Activated T-cell treated with anti-CD3 and anti-CD28 coated beads, Interleukin-2, amount 50 U/mL, for 72 hours (primary cell): ENCODE results near the gene MYH6. TPM values are rescaled to one million over a fixed set of nuclear protein-coding genes. Genes with fewer than 3 reads are reported as not detected.

Experiments
- ATAC-seq, 2 donors: fragments of 150-1000 bp; cut with Tn5 transposase; replicated peaks in 1 of 2; 2 replicates each; pipeline ENCODE4 v1.10.0; 2021; ENCODE audit warnings: moderate library complexity in 2 of 2, mild to moderate bottlenecking in 1 of 2
- DNase-seq, 2 donors: peaks; one replicate each; pipeline ENCODE4 v3.0.0; 2021 to 2022; ENCODE audit warnings: mixed read lengths in 1 of 2
- H3K27ac Mint-ChIP-seq: one replicate; pipeline ENCODE4 v1.8.0; 2022; ENCODE audit warnings: mild to moderate bottlenecking, moderate library complexity, mixed read lengths
- H3K27me3 Mint-ChIP-seq: one replicate; pipeline ENCODE4 v1.8.0; 2022; ENCODE audit warnings: low read depth, mixed read lengths
- H3K36me3 Mint-ChIP-seq, 2 donors: one replicate each; pipeline ENCODE4 v1.8.0; 2022; ENCODE audit warnings: mixed read lengths in 2 of 2, mild to moderate bottlenecking in 1 of 2; ENCODE audit not compliant: insufficient read depth in 2 of 2
- H3K4me1 Mint-ChIP-seq: one replicate; pipeline ENCODE4 v1.8.0; 2022; ENCODE audit warnings: low read depth, mixed read lengths
- H3K4me3 Mint-ChIP-seq, 2 donors: one replicate each; pipeline ENCODE4 v1.8.0; 2022; ENCODE audit warnings: mild to moderate bottlenecking in 2 of 2, mixed read lengths in 2 of 2, moderate library complexity in 2 of 2
- H3K9me3 Mint-ChIP-seq, 2 donors: one replicate each; pipeline ENCODE4 v1.8.0; 2022; ENCODE audit warnings: mixed read lengths in 2 of 2
- total RNA-seq, 2 donors: library from RNA; stranded (reverse); gene quantifications; one replicate each; pipeline ENCODE4 v1.2.3, GENCODE V29; 2022

MYH6 gene
- total RNA-seq, 2 donors from 2014 or later = 0.65 to 2.1 TPM

- Mint-ChIP-seq H3K27me3 (peaks cover 17% of the 10 kb centered on the region), H3K36me3 (no peaks in the 10 kb centered on the region), H3K9me3 (no peaks in the 10 kb centered on the region), H3K4me1 (peaks cover 8% of the 10 kb centered on the region), H3K4me3 (no peak overlapping the region), H3K27ac (no peak overlapping the region)
- no peak for ATAC-seq
- DNase-seq = no peak
Observed at GRCh38 chr14:23357261-23357660, 50.8 kb downstream of the MYH6 start.

GRCh38 chr14:23356662-23357061, 51.4 kb downstream of the MYH6 start:
- DNase-seq = no peak
- Mint-ChIP-seq H3K4me1 (peaks cover 8% of the 10 kb centered on the region), H3K4me3 (no peak overlapping the region), H3K27me3 (peaks cover 17% of the 10 kb centered on the region), H3K36me3 (no peaks in the 10 kb centered on the region), H3K9me3 (no peaks in the 10 kb centered on the region), H3K27ac (no peak overlapping the region)
- ATAC-seq = no peak

- Mint-ChIP-seq H3K9me3 (no peaks in the 10 kb centered on the region), H3K4me1 (peaks cover 8% of the 10 kb centered on the region), H3K4me3 (no peak overlapping the region), H3K27ac (no peak overlapping the region), H3K27me3 (peaks cover 23% of the 10 kb centered on the region), H3K36me3 (no peaks in the 10 kb centered on the region)
- ATAC-seq = no peak
- DNase-seq = no peak
Observed at GRCh38 chr14:23355871-23356435, 52.1 kb downstream of the MYH6 start.

- Mint-ChIP-seq H3K27ac (no peak overlapping the region), H3K9me3 (peaks cover 0 to 3% of the 10 kb centered on the region in 2 donors), H3K36me3 (no peaks in the 10 kb centered on the region), H3K4me3 (no peak overlapping the region), H3K4me1 (peaks cover 8% of the 10 kb centered on the region), H3K27me3 (peaks cover 28% of the 10 kb centered on the region)
- ATAC-seq (no peak), DNase-seq (no peak)
Observed at GRCh38 chr14:23354990-23355389, 53.1 kb downstream of the MYH6 start.

GRCh38 chr14:23353433-23353780, 54.7 kb downstream of the MYH6 start:
- DNase-seq (no peak), ATAC-seq (no peak)
- no peak overlapping the region for H3K27ac Mint-ChIP-seq
- H3K36me3 Mint-ChIP-seq = no peaks in the 10 kb centered on the region
- peak overlapping the region; percentile 79 to 81 for H3K4me3 Mint-ChIP-seq
- peaks cover 0 to 3% of the 10 kb centered on the region in 2 donors for H3K9me3 Mint-ChIP-seq
- H3K27me3 Mint-ChIP-seq = peaks cover 28% of the 10 kb centered on the region
- H3K4me1 Mint-ChIP-seq = peaks cover 8% of the 10 kb centered on the region

- ATAC-seq = peak; percentile 94
- no peak within 1 kb of the TSS for H3K27ac Mint-ChIP-seq
Observed at GRCh38 chr14:23352506-23353432, 55.3 kb downstream of the MYH6 start, which contains the start of gene SLC22A17. Gene SLC22A17 (minus strand): TSS chr14:23352887.

GRCh38 chr14:23351681-23352505, 56.2 kb downstream of the MYH6 start:
- peaks cover 0 to 3% of the 10 kb centered on the region in 2 donors for H3K9me3 Mint-ChIP-seq
- DNase-seq (peak in 1 of 2 donors; percentile 25), ATAC-seq (peak; percentile 45 to 54)
- H3K4me3 Mint-ChIP-seq = peak overlapping the region; percentile 79 to 81
- no peaks in the 10 kb centered on the region for H3K36me3 Mint-ChIP-seq
- H3K27ac Mint-ChIP-seq = no peak overlapping the region
- peaks cover 8% of the 10 kb centered on the region for H3K4me1 Mint-ChIP-seq
- H3K27me3 Mint-ChIP-seq = peaks cover 28% of the 10 kb centered on the region

More at GRCh38 chr14:23352506-23353432, 55.3 kb downstream of the MYH6 start, which contains the start of gene SLC22A17:
- Mint-ChIP-seq H3K27me3 (peaks cover 28% of the 10 kb centered on the region), H3K9me3 (peaks cover 0 to 3% of the 10 kb centered on the region in 2 donors), H3K4me3 (peak within 1 kb of the TSS; percentile 79 to 81), H3K4me1 (peaks cover 8% of the 10 kb centered on the region), H3K36me3 (no peaks in the 10 kb centered on the region)
- peak; percentile 69 to 71 for DNase-seq

GRCh38 chr14:23349156-23349845, 58.8 kb downstream of the MYH6 start:
- Mint-ChIP-seq H3K27ac (no peak overlapping the region), H3K4me3 (no peak overlapping the region), H3K9me3 (peaks cover 0 to 3% of the 10 kb centered on the region in 2 donors), H3K4me1 (peaks cover 8% of the 10 kb centered on the region), H3K36me3 (no peaks in the 10 kb centered on the region), H3K27me3 (peaks cover 28% of the 10 kb centered on the region)
- ATAC-seq = no peak
- no peak for DNase-seq

GRCh38 chr14:23348297-23348655, 59.8 kb downstream of the MYH6 start:
- Mint-ChIP-seq H3K27ac (no peak overlapping the region), H3K36me3 (no peaks in the 10 kb centered on the region), H3K9me3 (peaks cover 0 to 3% of the 10 kb centered on the region in 2 donors), H3K4me3 (no peak overlapping the region), H3K4me1 (peaks cover 6% of the 10 kb centered on the region), H3K27me3 (peaks cover 17% of the 10 kb centered on the region)
- DNase-seq (no peak), ATAC-seq (no peak)

- H3K4me3 Mint-ChIP-seq = no peak overlapping the region
- H3K36me3 Mint-ChIP-seq = no peaks in the 10 kb centered on the region
- no peaks in the 10 kb centered on the region for H3K4me1 Mint-ChIP-seq
- no peak overlapping the region for H3K27ac Mint-ChIP-seq
- DNase-seq = no peak
- H3K27me3 Mint-ChIP-seq = peaks cover 11% of the 10 kb centered on the region
- H3K9me3 Mint-ChIP-seq = peaks cover 0 to 3% of the 10 kb centered on the region in 2 donors
- no peak for ATAC-seq
Observed at GRCh38 chr14:23347406-23348296, 60.4 kb downstream of the MYH6 start.

- Mint-ChIP-seq H3K9me3 (peaks cover 0 to 3% of the 10 kb centered on the region in 2 donors), H3K4me1 (no peaks in the 10 kb centered on the region), H3K27me3 (peaks cover 11% of the 10 kb centered on the region), H3K27ac (no peak overlapping the region), H3K4me3 (no peak overlapping the region), H3K36me3 (no peaks in the 10 kb centered on the region)
- DNase-seq (no peak), ATAC-seq (no peak)
Observed at GRCh38 chr14:23346693-23347405, 61.2 kb downstream of the MYH6 start.
